K562 (cell line): Measurements from ENCODE around the gene ENO2. TPM values are rescaled to one million over a fixed set of nuclear protein-coding genes. Genes with fewer than 3 reads are reported as not detected.

Experiments used
- ATAC-seq: fragments of 200-7000 bp; cut with Tn5 transposase; 3 replicates; pipeline ENCODE4 v1.9.1; 2020; ENCODE audit warnings: moderate library complexity
- BruUV-seq: library from RNA; stranded (reverse); fragments of 400-500 nt; replicated peaks from 2 replicates; lab custom pipeline; 2021; lab: Mats Ljungman, UMichigan
- CTCF ChIA-PET: fragments of 300-600 bp; formaldehyde crosslinking; extraction: SDS; loops from one replicate; lab custom pipeline; 2021; ENCODE audit warnings: low intra/inter-chr PET ratio; lab: Yijun Ruan, JAX
- POLR2A ChIA-PET: fragments of 300-600, 350-650 bp; sonication (Branson Sonifier 250); formaldehyde crosslinking; extraction: SDS; loops from one replicate; lab custom pipeline; 2021; ENCODE audit warnings: antibody characterized with exemption, inconsistent platforms; lab: Yijun Ruan, JAX
- DNase-seq, 4 experiments: peaks; one replicate each; pipeline versions ENCODE4 v3.0.0 to v3.0.0-alpha.2; 2011 to 2018; ENCODE audit warnings: low spot score in 3 of 4, mixed read lengths in 3 of 4; ENCODE audit errors: extremely low read depth in 1 of 4
- FAIRE-seq: peaks from 2 replicates; lab custom pipeline; 2011; peaks lifted over from hg19 to GRCh38; lab: Jason Lieb, UNC
- H2AFZ ChIP-seq: 2 replicates; pipeline ENCODE4 v1.6.0; 2011; ENCODE audit warnings: low read depth, low read length, control low read depth, inconsistent platforms
- H3K27ac ChIP-seq: fragments of 200-600 bp; 3 replicates; pipeline ENCODE4 v1.8.0; 2011; ENCODE audit warnings: low read depth, mild to moderate bottlenecking, control low read depth, inconsistent platforms, low read length, moderate library complexity, mixed read lengths; ENCODE audit errors: extremely low read depth
- H3K27me3 ChIP-seq, 2 experiments: fragments of 300-600 bp in 1 of 2; 2 replicates in 1 of 2; 3 replicates in 1 of 2; pipeline versions ENCODE4 v1.6.0 to v1.8.0; 2011; ENCODE audit warnings: inconsistent platforms in 2 of 2, low read length in 2 of 2, mild to moderate bottlenecking in 1 of 2, mixed read lengths in 1 of 2, moderate library complexity in 1 of 2; ENCODE audit not compliant: control insufficient read depth in 2 of 2, insufficient read depth in 2 of 2
- H3K36me3 ChIP-seq: fragments of 300-600 bp; 3 replicates; pipeline ENCODE4 v1.8.0; 2011; ENCODE audit warnings: mild to moderate bottlenecking, low read length, inconsistent platforms; ENCODE audit not compliant: control insufficient read depth, insufficient read depth
- H3K4me1 ChIP-seq, 2 experiments: fragments of 200-600 bp in 1 of 2; replicated peaks in 1 of 2; 2 replicates in 1 of 2; 3 replicates in 1 of 2; pipeline versions ENCODE4 v1.5.1 to v1.8.0; 2011; ENCODE audit warnings: inconsistent platforms in 2 of 2, low read length in 2 of 2, mild to moderate bottlenecking in 1 of 2, mixed read lengths in 1 of 2, moderate library complexity in 1 of 2; ENCODE audit not compliant: control insufficient read depth in 2 of 2, insufficient read depth in 2 of 2
- H3K4me2 ChIP-seq: 2 replicates; pipeline ENCODE4 v1.6.1; 2011; ENCODE audit warnings: low read length, control low read depth, inconsistent platforms, mixed read lengths; ENCODE audit not compliant: insufficient read depth
- H3K4me3 ChIP-seq: fragments of 200-600 bp; sonication (generic), shearing (Covaris generic); 2 replicates; pipeline ENCODE4 v1.5.1; 2016; ENCODE audit warnings: control low read depth, inconsistent platforms
- H3K79me2 ChIP-seq: fragments of 200-600 bp; 3 replicates; pipeline ENCODE4 v1.8.0; 2011; ENCODE audit warnings: low read length, inconsistent platforms; ENCODE audit not compliant: control insufficient read depth, insufficient read depth
- H3K9ac ChIP-seq, 2 experiments: 2 replicates each; pipeline versions ENCODE4 v1.6.0 to v1.6.1; 2011; ENCODE audit warnings: low read depth in 2 of 2, low read length in 2 of 2, control low read depth in 1 of 2, inconsistent platforms in 1 of 2, mild to moderate bottlenecking in 1 of 2, mixed read lengths in 1 of 2; ENCODE audit not compliant: insufficient read depth in 1 of 2
- H3K9me1 ChIP-seq: one replicate; pipeline ENCODE4 v1.6.0; 2011; ENCODE audit warnings: inconsistent platforms, mild to moderate bottlenecking, low read length, moderate library complexity; ENCODE audit not compliant: control insufficient read depth, insufficient read depth
- H3K9me3 ChIP-seq: replicated peaks from 2 replicates; pipeline ENCODE4 v1.5.1; 2011; ENCODE audit warnings: low read depth, low read length, inconsistent platforms; ENCODE audit not compliant: control insufficient read depth, insufficient read depth
- H4K20me1 ChIP-seq: replicated peaks from 2 replicates; pipeline ENCODE4 v1.6.1; 2011; ENCODE audit warnings: low read length, inconsistent platforms, mixed read lengths; ENCODE audit not compliant: control insufficient read depth, insufficient read depth
- KAT7 ChIP-seq: sonication (generic); formaldehyde crosslinking; IDR thresholded peaks from 2 replicates; pipeline ENCODE4 v1.8.0; 2022; ENCODE audit warnings: missing genetic modification reagents, mild to moderate bottlenecking, borderline replicate concordance
- NFE2L1 ChIP-seq: fragments of 450-650 bp; IDR thresholded peaks from 2 replicates; pipeline ENCODE4 v1.6.1; 2016; ENCODE audit warnings: missing genetic modification characterization, low read depth, mild to moderate bottlenecking, missing compliant biosample characterization, moderate library complexity, borderline replicate concordance
- NFIC ChIP-seq: fragments of 450-650 bp; IDR thresholded peaks from 2 replicates; pipeline ENCODE4 v1.6.1; 2017; ENCODE audit warnings: mild to moderate bottlenecking, inconsistent platforms
- RBBP5 ChIP-seq: fragments of 200-600 bp; sonication (generic); IDR thresholded peaks from 2 replicates; pipeline ENCODE4 v1.6.1; 2012; ENCODE audit warnings: borderline replicate concordance, mild to moderate bottlenecking, low read length, control low read depth, inconsistent platforms; ENCODE audit not compliant: insufficient read depth, poor library complexity, severe bottlenecking
- RFX7 ChIP-seq: fragments of 250-450 bp; sonication (Bioruptor Pico); IDR thresholded peaks from 2 replicates; pipeline ENCODE4 v1.5.1; 2021; ENCODE audit warnings: mild to moderate bottlenecking
- ZFX ChIP-seq: sonication (generic); formaldehyde crosslinking; IDR thresholded peaks from 2 replicates; pipeline ENCODE4 v1.8.0; 2022; ENCODE audit warnings: mild to moderate bottlenecking, missing genetic modification reagents, moderate library complexity
- WGBS: fragments of 100-300 bp; shearing (Covaris generic); methylation state at CpG from one replicate; pipeline ENCODE4 v1.1.6; 2016; ENCODE audit warnings: low coverage, mixed read lengths; ENCODE audit not compliant: insufficient coverage; ENCODE audit errors: missing lambda C conversion rate; 5-methylcytosine and 5-hydroxymethylcytosine counted together
- in situ Hi-C: fragments of 300-500 bp; cut with MboI; formaldehyde crosslinking; loops from 4 replicates; pipeline ENCODE4 v1.15.0; 2018; ENCODE audit warnings: inconsistent platforms, mixed read lengths
- intact Hi-C: fragments of 100-400 bp; cut with micrococcal nuclease; formaldehyde crosslinking; loops from 2 replicates; pipeline ENCODE4 v1.14.2; 2022
- polyA plus RNA-seq, 8 experiments: library from polyadenylated mRNA; depleted of rRNA in 4 of 8; stranded (reverse) in 5 of 8; unstranded in 3 of 8; fragments of >200 nt; fragmentation: Nextera tagmentation in 2 of 8; fragmentation: Illumina TruSeq in 1 of 8; extraction: Ambion mirVana in 2 of 8; extraction: Trizol in 1 of 8; gene quantifications; 2 replicates each; pipeline versions ENCODE4 v1.2.1 to v1.2.3, GENCODE V29; 2011 to 2014; ENCODE audit warnings: inconsistent platforms in 1 of 8, missing spikeins in 1 of 8
- total RNA-seq, 7 experiments: library from RNA; depleted of rRNA in 6 of 7; stranded (reverse); fragments of >200 nt in 6 of 7; fragmentation: Illumina TruSeq in 2 of 7; extraction: Trizol in 2 of 7; gene quantifications; 2 replicates each; pipeline versions ENCODE4 v1.2.1 to v1.2.3, GENCODE V29; 2011 to 2021; ENCODE audit warnings: low replicate concordance in 1 of 7
- TF ChIP-seq, protein P1 (sequence below): fragments of 200-800 bp; sonication (Bioruptor generic); IDR thresholded peaks from 2 replicates; pipeline ENCODE4 v1.6.1; 2017; ENCODE audit warnings: missing genetic modification characterization, missing compliant biosample characterization
- TF ChIP-seq, protein P2 (sequence below): fragments of 250-450 bp; sonication (Bioruptor Pico); IDR thresholded peaks from 2 replicates; pipeline ENCODE4 v1.9.0; 2021; ENCODE audit warnings: mild to moderate bottlenecking, inconsistent platforms
- TF ChIP-seq, protein P3 (sequence below), 3 experiments: fragments of 200-800 bp in 1 of 3; fragments of 250-450 bp in 1 of 3; fragments of 450-650 bp in 1 of 3; sonication (Bioruptor Pico) in 1 of 3; sonication (Bioruptor generic) in 1 of 3; formaldehyde crosslinking in 1 of 3; IDR thresholded peaks; 2 replicates each; pipeline versions ENCODE4 v1.6.1 to v1.8.0; 2016 to 2022; ENCODE audit warnings: mild to moderate bottlenecking in 2 of 3, missing genetic modification characterization in 2 of 3, missing compliant biosample characterization in 1 of 3, moderate library complexity in 1 of 3

Gene ENO2
- total and polyA plus RNA-seq, 9 of the 15 experiments (the other 6 are each of a cell fraction or from before 2014, with no cell fraction given), result 10.9 to 43.3 (median 21.0) TPM

- Histone ChIP-seq H2AFZ (peak overlapping the region; percentile 74), H3K9ac (peak overlapping the region; percentile 58 to 87; a peak in 3 of 4 replicates), H3K9me1 (no peaks in the 10 kb centered on the region), H3K9me3 (no peaks in the 10 kb centered on the region), H3K27me3 (no peaks in the 10 kb centered on the region), H3K36me3 (peaks cover 72% of the 10 kb centered on the region), H3K4me3 (peak overlapping the region; percentile 96), H3K27ac (peak overlapping the region; percentile 19; the same call in 2 of the 3 replicates), H3K79me2 (peaks cover 39% of the 10 kb centered on the region), H3K4me2 (peak overlapping the region; percentile 83), H3K4me1 (peaks cover 32 to 47% of the 10 kb centered on the region in 2 experiments; a peak in 4 of 5 replicates), H4K20me1 (peaks cover 41% of the 10 kb centered on the region)
- ATAC-seq (no peak), DNase-seq (no peak), FAIRE-seq (no peak)
- intact Hi-C loops, result loop anchor here (5.0 kb wide), 1 partner anchor 75 kb away; the partner anchor contains the start of genes C12orf57 and RNU7-1
- in situ Hi-C loops, result loop anchor here (5.0 kb wide), 1 partner anchor 75 kb away; the partner anchor contains the start of genes C12orf57 and RNU7-1
- no TSS peak for BruUV-seq
- CTCF ChIA-PET, result no interaction called here
- POLR2A ChIA-PET, result interaction anchor here (0.6 to 11.3 kb wide), 20 partner anchors 13 to 623 kb away, joined by 3 to 174 read pairs (median 4); partner anchors contain the start of genes C12orf57, CDCA3, PTMS and RNU7-1
- WGBS, result 5% methylated on average over 19 of the region's 33 CpGs
- TF ChIP-seq, protein P1, sequence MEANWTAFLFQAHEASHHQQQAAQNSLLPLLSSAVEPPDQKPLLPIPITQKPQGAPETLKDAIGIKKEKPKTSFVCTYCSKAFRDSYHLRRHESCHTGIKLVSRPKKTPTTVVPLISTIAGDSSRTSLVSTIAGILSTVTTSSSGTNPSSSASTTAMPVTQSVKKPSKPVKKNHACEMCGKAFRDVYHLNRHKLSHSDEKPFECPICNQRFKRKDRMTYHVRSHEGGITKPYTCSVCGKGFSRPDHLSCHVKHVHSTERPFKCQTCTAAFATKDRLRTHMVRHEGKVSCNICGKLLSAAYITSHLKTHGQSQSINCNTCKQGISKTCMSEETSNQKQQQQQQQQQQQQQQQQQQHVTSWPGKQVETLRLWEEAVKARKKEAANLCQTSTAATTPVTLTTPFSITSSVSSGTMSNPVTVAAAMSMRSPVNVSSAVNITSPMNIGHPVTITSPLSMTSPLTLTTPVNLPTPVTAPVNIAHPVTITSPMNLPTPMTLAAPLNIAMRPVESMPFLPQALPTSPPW (CRISPR knock-in tag), result peak; percentile 87
- TF ChIP-seq NFE2L1 (tag) (no peak), RBBP5 (no peak), ZFX (CRISPR knock-in tag) (peak; percentile 21; the same call in 1 of the 2 replicates), KAT7 (no peak), NFIC (peak; percentile 48), RFX7 (CRISPR knock-in tag) (no peak)
- TF ChIP-seq, protein P2, sequence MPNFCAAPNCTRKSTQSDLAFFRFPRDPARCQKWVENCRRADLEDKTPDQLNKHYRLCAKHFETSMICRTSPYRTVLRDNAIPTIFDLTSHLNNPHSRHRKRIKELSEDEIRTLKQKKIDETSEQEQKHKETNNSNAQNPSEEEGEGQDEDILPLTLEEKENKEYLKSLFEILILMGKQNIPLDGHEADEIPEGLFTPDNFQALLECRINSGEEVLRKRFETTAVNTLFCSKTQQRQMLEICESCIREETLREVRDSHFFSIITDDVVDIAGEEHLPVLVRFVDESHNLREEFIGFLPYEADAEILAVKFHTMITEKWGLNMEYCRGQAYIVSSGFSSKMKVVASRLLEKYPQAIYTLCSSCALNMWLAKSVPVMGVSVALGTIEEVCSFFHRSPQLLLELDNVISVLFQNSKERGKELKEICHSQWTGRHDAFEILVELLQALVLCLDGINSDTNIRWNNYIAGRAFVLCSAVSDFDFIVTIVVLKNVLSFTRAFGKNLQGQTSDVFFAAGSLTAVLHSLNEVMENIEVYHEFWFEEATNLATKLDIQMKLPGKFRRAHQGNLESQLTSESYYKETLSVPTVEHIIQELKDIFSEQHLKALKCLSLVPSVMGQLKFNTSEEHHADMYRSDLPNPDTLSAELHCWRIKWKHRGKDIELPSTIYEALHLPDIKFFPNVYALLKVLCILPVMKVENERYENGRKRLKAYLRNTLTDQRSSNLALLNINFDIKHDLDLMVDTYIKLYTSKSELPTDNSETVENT (CRISPR knock-in tag), result 0 out of 2 replicates have a peak, but pooled peaks have one; percentile 7
- TF ChIP-seq, protein P3, sequence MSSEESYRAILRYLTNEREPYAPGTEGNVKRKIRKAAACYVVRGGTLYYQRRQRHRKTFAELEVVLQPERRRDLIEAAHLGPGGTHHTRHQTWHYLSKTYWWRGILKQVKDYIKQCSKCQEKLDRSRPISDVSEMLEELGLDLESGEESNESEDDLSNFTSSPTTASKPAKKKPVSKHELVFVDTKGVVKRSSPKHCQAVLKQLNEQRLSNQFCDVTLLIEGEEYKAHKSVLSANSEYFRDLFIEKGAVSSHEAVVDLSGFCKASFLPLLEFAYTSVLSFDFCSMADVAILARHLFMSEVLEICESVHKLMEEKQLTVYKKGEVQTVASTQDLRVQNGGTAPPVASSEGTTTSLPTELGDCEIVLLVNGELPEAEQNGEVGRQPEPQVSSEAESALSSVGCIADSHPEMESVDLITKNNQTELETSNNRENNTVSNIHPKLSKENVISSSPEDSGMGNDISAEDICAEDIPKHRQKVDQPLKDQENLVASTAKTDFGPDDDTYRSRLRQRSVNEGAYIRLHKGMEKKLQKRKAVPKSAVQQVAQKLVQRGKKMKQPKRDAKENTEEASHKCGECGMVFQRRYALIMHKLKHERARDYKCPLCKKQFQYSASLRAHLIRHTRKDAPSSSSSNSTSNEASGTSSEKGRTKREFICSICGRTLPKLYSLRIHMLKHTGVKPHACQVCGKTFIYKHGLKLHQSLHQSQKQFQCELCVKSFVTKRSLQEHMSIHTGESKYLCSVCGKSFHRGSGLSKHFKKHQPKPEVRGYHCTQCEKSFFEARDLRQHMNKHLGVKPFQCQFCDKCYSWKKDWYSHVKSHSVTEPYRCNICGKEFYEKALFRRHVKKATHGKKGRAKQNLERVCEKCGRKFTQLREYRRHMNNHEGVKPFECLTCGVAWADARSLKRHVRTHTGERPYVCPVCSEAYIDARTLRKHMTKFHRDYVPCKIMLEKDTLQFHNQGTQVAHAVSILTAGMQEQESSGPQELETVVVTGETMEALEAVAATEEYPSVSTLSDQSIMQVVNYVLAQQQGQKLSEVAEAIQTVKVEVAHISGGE (CRISPR knock-in tag; IDR thresholded peaks at IDR 0.05), result peak in 1 of 3 experiments; percentile 48; a peak in 1 of 6 replicates
These were observed 47.4 kb upstream of the ENO2 start for GRCh38 chr12:6866920-6867412.
